T-helper 1 cell (primary cell): ENCODE measurements around the gene RAPGEF1.
A peak's percentile ranks its signal among the peaks of the same experiment; 100 is the strongest.

ENCODE experiments used
- DNase-seq, 5 donors: peaks; one replicate each; pipeline ENCODE4 v3.0.0-alpha.2; 2012 to 2020

Gene RAPGEF1

GRCh38 chr9:131707050-131707449 lies 32.8 kb downstream of the RAPGEF1 start:
- no peak for DNase-seq

GRCh38 chr9:131706608-131706970 lies 33.3 kb downstream of the RAPGEF1 start:
- DNase-seq, result no peak

- DNase-seq, result no peak
Measured at GRCh38 chr9:131704988-131705387, 34.9 kb downstream of the RAPGEF1 start.

- DNase-seq, result no peak
Measured at GRCh38 chr9:131704141-131704983, 35.5 kb downstream of the RAPGEF1 start.

GRCh38 chr9:131703697-131704096 lies 36.2 kb downstream of the RAPGEF1 start:
- DNase-seq, result no peak

- DNase-seq, result no peak
Measured at GRCh38 chr9:131702911-131703310, 37.0 kb downstream of the RAPGEF1 start.

GRCh38 chr9:131701789-131702337 lies 38.0 kb downstream of the RAPGEF1 start:
- no peak for DNase-seq

GRCh38 chr9:131701436-131701781 lies 38.5 kb downstream of the RAPGEF1 start:
- DNase-seq, result no peak

- no peak for DNase-seq
Measured at GRCh38 chr9:131700765-131701435, 39.0 kb downstream of the RAPGEF1 start.

GRCh38 chr9:131700076-131700475 lies 39.8 kb downstream of the RAPGEF1 start:
- DNase-seq, result no peak

GRCh38 chr9:131698618-131698985 lies 41.3 kb downstream of the RAPGEF1 start:
- DNase-seq, result no peak

GRCh38 chr9:131697908-131698617 lies 41.8 kb downstream of the RAPGEF1 start:
- DNase-seq, result no peak

- no peak for DNase-seq
Measured at GRCh38 chr9:131697097-131697496, 42.8 kb downstream of the RAPGEF1 start.

- DNase-seq, result no peak
Measured at GRCh38 chr9:131695836-131696460, 43.9 kb downstream of the RAPGEF1 start.

GRCh38 chr9:131695366-131695765 lies 44.5 kb downstream of the RAPGEF1 start:
- DNase-seq, result no peak

- no peak for DNase-seq
Measured at GRCh38 chr9:131693651-131694597, 46.0 kb downstream of the RAPGEF1 start.

- no peak for DNase-seq
Measured at GRCh38 chr9:131692612-131693562, 47.0 kb downstream of the RAPGEF1 start.

GRCh38 chr9:131691969-131692611 lies 47.8 kb downstream of the RAPGEF1 start:
- no peak for DNase-seq

- peak in 1 of 5 donors; percentile 20 for DNase-seq
Measured at GRCh38 chr9:131690941-131691573, 48.8 kb downstream of the RAPGEF1 start.

- DNase-seq, result no peak
Measured at GRCh38 chr9:131690462-131690861, 49.4 kb downstream of the RAPGEF1 start.
